DOHH2 (cell line): ENCODE measurements around the gene FOXB2.

Experiments
- H3F3A ChIP-seq: fragments of 200-600 bp; sonication (generic), shearing (Covaris generic); 2 replicates; pipeline ENCODE4 v1.6.0; 2016; ENCODE audit warnings: antibody characterized with exemption, mild to moderate bottlenecking; ENCODE audit not compliant: control insufficient read depth, insufficient read depth
- H3K27ac ChIP-seq: fragments of 200-600 bp; sonication (generic); 2 replicates; pipeline ENCODE4 v1.5.1; 2014; ENCODE audit warnings: low read depth, mild to moderate bottlenecking, low read length, moderate library complexity
- H3K27me3 ChIP-seq: fragments of 200-600 bp; sonication (generic); 2 replicates; pipeline ENCODE4 v1.6.1; 2014; ENCODE audit warnings: mild to moderate bottlenecking, low read length, mixed read lengths; ENCODE audit not compliant: control insufficient read depth
- H3K36me3 ChIP-seq: fragments of 200-600 bp; sonication (generic); 2 replicates; pipeline ENCODE4 v1.6.1; 2014; ENCODE audit warnings: mild to moderate bottlenecking, low read length, moderate library complexity, mixed read lengths; ENCODE audit not compliant: control insufficient read depth
- H3K4me1 ChIP-seq: fragments of 200-600 bp; sonication (generic); 2 replicates; pipeline ENCODE4 v1.6.1; 2014; ENCODE audit warnings: mild to moderate bottlenecking, low read length, mixed read lengths; ENCODE audit not compliant: control insufficient read depth
- H3K4me2 ChIP-seq: fragments of 200-600 bp; sonication (generic); 2 replicates; pipeline ENCODE4 v1.6.0; 2014; ENCODE audit warnings: mild to moderate bottlenecking, low read length, moderate library complexity
- H3K4me3 ChIP-seq: fragments of 200-600 bp; sonication (generic); 2 replicates; pipeline ENCODE4 v1.5.1; 2014; ENCODE audit warnings: mild to moderate bottlenecking, low read length, mixed read lengths
- H3K79me2 ChIP-seq: fragments of 200-600 bp; sonication (generic); 2 replicates; pipeline ENCODE4 v1.6.1; 2014; ENCODE audit warnings: mild to moderate bottlenecking, low read length, mixed read lengths; ENCODE audit not compliant: control insufficient read depth
- H3K9me2 ChIP-seq: fragments of 200-600 bp; sonication (generic); replicated peaks from 2 replicates; pipeline ENCODE4 v1.6.1; 2014; ENCODE audit warnings: mild to moderate bottlenecking, low read length, mixed read lengths; ENCODE audit not compliant: control insufficient read depth
- H3K9me3 ChIP-seq: fragments of 200-600 bp; sonication (generic); 2 replicates; pipeline ENCODE4 v1.6.1; 2014; ENCODE audit warnings: antibody characterized with exemption, low read length, mixed read lengths; ENCODE audit not compliant: control insufficient read depth, insufficient read depth
- H4K20me1 ChIP-seq: fragments of 200-600 bp; sonication (generic); 2 replicates; pipeline ENCODE4 v1.6.0; 2014; ENCODE audit warnings: low read depth, mild to moderate bottlenecking, antibody characterized with exemption, low read length, moderate library complexity; ENCODE audit not compliant: control insufficient read depth, insufficient read depth
- EZH2phosphoT487 ChIP-seq: fragments of 200-600 bp; sonication (generic); IDR thresholded peaks from 2 replicates; pipeline ENCODE4 v1.6.1; 2017; ENCODE audit warnings: borderline replicate concordance, mild to moderate bottlenecking, antibody characterized with exemption, low read length, moderate library complexity, mixed read lengths
- TF ChIP-seq, protein P1 (sequence below): fragments of 200-600 bp; sonication (generic); IDR thresholded peaks from one replicate; pipeline ENCODE4 v1.5.1; 2014; ENCODE audit warnings: antibody characterized with exemption, mild to moderate bottlenecking, low read depth, low read length; ENCODE audit not compliant: poor library complexity, severe bottlenecking

Gene FOXB2

GRCh38 chr9:77016526-77017504 lies 2.6 kb upstream of the FOXB2 start:
- H3K9me2 ChIP-seq: no peaks in the 10 kb centered on the region
- no peaks in the 10 kb centered on the region for H3K79me2 ChIP-seq
- peaks cover 4% of the 10 kb centered on the region; the same call in 1 of the 2 replicates for H3K9me3 ChIP-seq
- peaks cover 8% of the 10 kb centered on the region for H3K27me3 ChIP-seq
- H4K20me1 ChIP-seq: no peaks in the 10 kb centered on the region
- H3K36me3 ChIP-seq: no peaks in the 10 kb centered on the region
- H3K4me3 ChIP-seq: no peak overlapping the region
- H3K27ac ChIP-seq: no peak overlapping the region
- no peak for TF ChIP-seq EZH2phosphoT487
- TF ChIP-seq, protein P1, sequence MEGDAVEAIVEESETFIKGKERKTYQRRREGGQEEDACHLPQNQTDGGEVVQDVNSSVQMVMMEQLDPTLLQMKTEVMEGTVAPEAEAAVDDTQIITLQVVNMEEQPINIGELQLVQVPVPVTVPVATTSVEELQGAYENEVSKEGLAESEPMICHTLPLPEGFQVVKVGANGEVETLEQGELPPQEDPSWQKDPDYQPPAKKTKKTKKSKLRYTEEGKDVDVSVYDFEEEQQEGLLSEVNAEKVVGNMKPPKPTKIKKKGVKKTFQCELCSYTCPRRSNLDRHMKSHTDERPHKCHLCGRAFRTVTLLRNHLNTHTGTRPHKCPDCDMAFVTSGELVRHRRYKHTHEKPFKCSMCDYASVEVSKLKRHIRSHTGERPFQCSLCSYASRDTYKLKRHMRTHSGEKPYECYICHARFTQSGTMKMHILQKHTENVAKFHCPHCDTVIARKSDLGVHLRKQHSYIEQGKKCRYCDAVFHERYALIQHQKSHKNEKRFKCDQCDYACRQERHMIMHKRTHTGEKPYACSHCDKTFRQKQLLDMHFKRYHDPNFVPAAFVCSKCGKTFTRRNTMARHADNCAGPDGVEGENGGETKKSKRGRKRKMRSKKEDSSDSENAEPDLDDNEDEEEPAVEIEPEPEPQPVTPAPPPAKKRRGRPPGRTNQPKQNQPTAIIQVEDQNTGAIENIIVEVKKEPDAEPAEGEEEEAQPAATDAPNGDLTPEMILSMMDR: no peak
- no peaks in the 10 kb centered on the region for H3F3A ChIP-seq
- no peak overlapping the region for H3K4me2 ChIP-seq
- no peaks in the 10 kb centered on the region for H3K4me1 ChIP-seq

DNA sequence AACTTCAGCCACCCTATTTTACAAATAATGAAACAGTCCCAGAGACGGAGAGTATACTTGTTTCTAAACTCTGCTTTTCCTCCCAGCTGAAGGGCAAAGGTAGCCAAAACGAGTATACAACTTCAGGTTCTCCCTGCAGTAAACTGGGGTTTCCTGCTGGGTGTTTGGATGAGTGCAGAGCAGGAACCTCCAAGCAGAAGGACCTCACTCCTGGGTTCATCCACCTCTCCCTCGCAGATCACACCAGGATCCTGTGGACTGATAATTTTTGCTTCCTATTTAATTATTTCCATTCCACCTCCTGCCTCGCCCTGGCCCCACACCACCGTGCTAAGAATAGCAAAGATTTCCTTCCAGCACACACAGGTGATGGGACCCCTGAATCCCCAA lies 2.0 kb upstream of the FOXB2 start:
- no peaks in the 10 kb centered on the region for H3K9me2 ChIP-seq
- H3K4me3 ChIP-seq: no peak overlapping the region
- H3K27me3 ChIP-seq: peaks cover under 1% of the 10 kb centered on the region
- no peaks in the 10 kb centered on the region for H3K79me2 ChIP-seq
- H3F3A ChIP-seq: no peaks in the 10 kb centered on the region
- no peak overlapping the region for H3K4me2 ChIP-seq
- TF ChIP-seq EZH2phosphoT487: no peak
- TF ChIP-seq, protein P1: no peak
- H4K20me1 ChIP-seq: no peaks in the 10 kb centered on the region
- no peaks in the 10 kb centered on the region for H3K4me1 ChIP-seq
- peaks cover 4% of the 10 kb centered on the region; the same call in 1 of the 2 replicates for H3K9me3 ChIP-seq
- H3K36me3 ChIP-seq: no peaks in the 10 kb centered on the region
- no peak overlapping the region for H3K27ac ChIP-seq

DNA sequence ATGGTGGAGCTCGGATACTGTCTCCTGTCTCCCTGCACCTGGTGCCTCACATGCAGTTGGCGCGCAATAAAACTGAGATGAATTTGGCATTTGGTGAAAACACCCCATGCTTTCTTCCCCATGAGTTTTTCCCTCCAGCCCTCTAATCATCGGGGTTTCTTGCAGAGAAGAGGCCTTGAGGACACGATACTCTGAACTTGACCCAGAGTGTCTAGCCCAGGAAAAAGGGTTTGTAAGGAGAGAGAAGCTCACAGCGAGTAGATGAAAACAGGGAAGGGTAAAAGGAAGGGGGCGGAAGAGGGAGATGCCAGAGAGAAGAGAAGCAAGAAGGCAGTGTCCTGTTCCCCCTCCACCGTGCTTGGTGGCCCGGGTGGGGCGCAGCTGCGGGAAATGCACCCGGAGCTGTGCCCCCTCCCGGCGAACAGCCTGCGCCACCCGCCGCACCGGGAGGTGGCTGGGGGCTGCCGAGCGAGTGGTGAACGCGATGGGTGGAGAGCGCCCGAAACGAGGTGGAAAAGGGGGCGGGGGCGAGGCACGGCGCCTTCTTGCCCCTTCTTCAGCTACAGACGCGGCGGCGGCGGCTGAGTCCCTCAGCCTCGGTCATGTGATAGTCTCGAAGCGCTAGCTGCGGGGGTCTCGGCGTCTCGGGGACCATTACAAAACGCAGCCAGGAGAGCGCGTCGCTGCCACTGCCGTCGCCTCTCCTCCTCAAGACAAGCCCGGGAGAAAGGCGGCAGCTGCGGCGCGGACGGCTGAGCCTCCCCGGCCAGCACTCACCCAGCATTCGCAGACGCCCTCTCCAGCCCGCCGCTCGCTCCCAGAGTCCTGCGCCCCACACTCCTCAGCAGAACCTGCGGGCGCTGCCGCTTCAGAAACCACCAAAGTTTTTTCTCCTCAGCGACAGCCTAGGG lies 1.1 kb upstream of the FOXB2 start:
- TF ChIP-seq, protein P1: no peak
- TF ChIP-seq EZH2phosphoT487: no peak
- H3K36me3 ChIP-seq: no peaks in the 10 kb centered on the region
- no peak overlapping the region for H3K27ac ChIP-seq
- no peaks in the 10 kb centered on the region for H3K79me2 ChIP-seq
- peaks cover 4% of the 10 kb centered on the region; the same call in 1 of the 2 replicates for H3K9me3 ChIP-seq
- no peak overlapping the region for H3K4me2 ChIP-seq
- no peak overlapping the region for H3K4me3 ChIP-seq
- H3K9me2 ChIP-seq: no peaks in the 10 kb centered on the region
- no peaks in the 10 kb centered on the region for H3F3A ChIP-seq
- H4K20me1 ChIP-seq: no peaks in the 10 kb centered on the region
- no peaks in the 10 kb centered on the region for H3K4me1 ChIP-seq
- H3K27me3 ChIP-seq: no peaks in the 10 kb centered on the region
